Stimulated activated CD8-positive, alpha-beta memory T cell treated with anti-CD3 and anti-CD28 coated beads, Interleukin-7, amount 100 ng/mL, for 1 hour (primary cell): ENCODE results near the gene HCAR3.

ENCODE experiments used
- DNase-seq, 2 donors: peaks; one replicate each; pipeline ENCODE4 v3.0.0-alpha.2; 2020; ENCODE audit warnings: low read depth in 2 of 2

Gene HCAR3

GRCh38 chr12:122669397-122670070 is 47.1 kb downstream of the HCAR3 start:
- DNase-seq, result no peak

DNA sequence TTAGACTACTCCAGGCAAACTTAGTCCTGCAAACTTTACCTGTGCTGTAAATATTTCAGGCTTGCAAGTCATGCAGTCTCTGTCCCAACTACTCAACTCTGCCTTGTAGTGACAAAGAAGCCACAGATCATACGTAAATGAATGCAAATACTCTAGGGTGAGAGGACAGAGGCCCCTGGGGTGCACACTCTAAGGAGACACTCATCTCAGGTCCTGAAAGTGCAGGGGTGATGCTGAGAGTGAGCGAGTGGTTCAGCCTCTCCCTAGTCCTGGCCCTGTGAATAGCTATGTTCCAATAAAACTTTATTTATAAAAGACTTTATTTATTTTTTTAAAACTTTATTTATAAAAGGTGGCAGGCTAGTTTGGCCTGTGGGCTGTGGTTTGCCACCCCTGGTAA is 48.3 kb downstream of the HCAR3 start:
- no peak for DNase-seq

DNA sequence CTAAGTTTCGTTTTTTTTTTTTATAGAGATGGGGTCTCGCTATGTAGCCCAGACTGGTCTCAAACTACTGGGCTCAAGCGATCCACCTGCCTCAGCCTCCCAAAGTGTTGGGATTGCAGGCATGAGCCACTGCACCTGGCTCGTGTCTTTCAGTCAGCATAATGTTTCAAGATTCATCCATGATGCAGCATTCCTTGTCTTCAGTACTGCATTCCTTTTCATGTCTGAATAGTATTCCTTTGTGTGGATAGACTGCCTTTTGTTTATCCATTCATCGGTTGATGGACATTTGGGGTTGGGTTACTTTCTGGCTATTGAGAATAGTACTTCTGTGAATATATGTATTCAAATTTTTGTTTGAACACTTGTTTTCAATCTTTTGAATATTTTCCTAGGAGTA is 50.9 kb downstream of the HCAR3 start:
- no peak for DNase-seq

- no peak for DNase-seq
Observed at GRCh38 chr12:122665349-122665748, 51.3 kb downstream of the HCAR3 start.
